Right lobe of liver (tissue), 6 donors: ENCODE measurements around the gene DES. TPM values are rescaled to one million over a fixed set of nuclear protein-coding genes. Genes with fewer than 3 reads are reported as not detected.

Source experiments
- ATAC-seq, 4 donors: fragments of 200-7000 bp; cut with Tn5 transposase; one replicate each; pipeline ENCODE4 v1.9.1; 2020; ENCODE audit warnings: mild to moderate bottlenecking in 4 of 4, moderate library complexity in 4 of 4
- DNase-seq, 3 donors: peaks; one replicate each; pipeline ENCODE4 v3.0.0-alpha.2; 2020
- H3K27ac ChIP-seq, 3 donors: fragments of 200-600 bp; one replicate each; pipeline ENCODE4 v1.8.0; 2022
- H3K27me3 ChIP-seq, 2 donors: fragments of 200-600 bp; one replicate each; pipeline ENCODE4 v1.8.0; 2022
- H3K36me3 ChIP-seq, 4 donors: fragments of 200-600 bp; sonication (generic) in 1 of 4; one replicate each; pipeline versions ENCODE4 v1.5.1 to v1.8.0; 2017 to 2022; ENCODE audit warnings: control low read depth in 1 of 4
- H3K4me1 ChIP-seq, 4 donors: fragments of 200-600 bp; sonication (generic) in 1 of 4; one replicate each; pipeline versions ENCODE4 v1.5.1 to v1.8.0; 2017 to 2022; ENCODE audit warnings: control low read depth in 1 of 4
- H3K4me3 ChIP-seq, 3 donors: fragments of 200-600 bp; one replicate each; pipeline ENCODE4 v1.8.0; 2022
- H3K9me3 ChIP-seq, 4 donors: fragments of 200-600 bp; sonication (generic) in 1 of 4; one replicate each; pipeline versions ENCODE4 v1.5.1 to v1.8.0; 2017 to 2022; ENCODE audit warnings: control low read depth in 1 of 4
- POLR2A ChIP-seq: fragments of 450-650 bp; IDR thresholded peaks from one replicate; pipeline ENCODE4 v1.6.1; 2017; ENCODE audit warnings: antibody characterized with exemption, mild to moderate bottlenecking
- WGBS: methylation state at CpG from one replicate; pipeline ENCODE4 v1.1.6; 2018; ENCODE audit warnings: low coverage, low lambda C conversion rate; ENCODE audit not compliant: insufficient coverage; ENCODE audit errors: missing lambda C conversion rate; 5-methylcytosine and 5-hydroxymethylcytosine counted together
- intact Hi-C, 2 donors: fragments of 100-400 bp; cut with DNase I; formaldehyde crosslinking; loops; one replicate each; pipeline versions ENCODE4 v1.11.2 to v1.14.1; 2022
- total RNA-seq, 6 experiments: library from RNA; depleted of rRNA in 2 of 6; stranded (reverse); fragments of >200 nt in 2 of 6; fragmentation: NEBNext Ultra II Directional in 3 of 6; extraction: Animal tissue kit (Norgen Biotek cat#: 25700) in 3 of 6; gene quantifications; one replicate each; pipeline versions ENCODE4 v1.1.0 to v1.2.4, GENCODE V29; 2016 to 2023
- TF ChIP-seq, protein P1 (sequence below), 4 donors: fragments of 200-600 bp in 3 of 4; fragments of 450-650 bp in 1 of 4; IDR thresholded peaks; one replicate each; pipeline versions ENCODE4 v1.5.1 to v1.8.0; 2016 to 2022; ENCODE audit warnings: antibody characterized with exemption in 4 of 4, mild to moderate bottlenecking in 2 of 4
- donor health status: DM: no; HTN: yes; CAD: no.
- donor health status: DM: no; HTN: no; CAD: no.
- donor health status: DM: no; HTN: no; CAD: no.
- donor health status: DM: no; HTN: yes; CAD: no.
- donor health status: DM: no; HTN: yes; CAD: no.

The DES gene
- total RNA-seq, 6 experiments from 2014 or later = 1.2 to 25.6 (median 2.5) TPM

DNA sequence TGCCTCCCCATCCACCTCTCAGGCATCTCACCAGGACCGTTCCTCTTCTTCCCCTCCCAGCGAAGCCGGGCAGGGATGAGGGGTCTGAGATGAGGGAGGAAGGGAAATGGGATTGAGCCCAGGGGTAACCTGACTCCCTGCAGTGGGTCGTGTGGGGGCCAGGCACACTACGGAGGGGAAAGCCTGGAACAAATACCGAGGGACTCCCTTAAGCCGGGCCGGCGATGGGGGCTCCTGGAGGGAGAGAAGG lies 16.2 kb downstream of the DES start:
- WGBS = 34% methylated on average over 5 of the region's 9 CpGs
- Histone ChIP-seq H3K36me3 (no peaks in the 10 kb centered on the region), H3K4me1 (peaks cover 0 to 7% (median 0%) of the 10 kb centered on the region in 4 donors), H3K27ac (no peak overlapping the region), H3K4me3 (no peak overlapping the region), H3K9me3 (no peaks in the 10 kb centered on the region), H3K27me3 (no peaks in the 10 kb centered on the region)
- no peak for DNase-seq
- TF ChIP-seq, protein P1, sequence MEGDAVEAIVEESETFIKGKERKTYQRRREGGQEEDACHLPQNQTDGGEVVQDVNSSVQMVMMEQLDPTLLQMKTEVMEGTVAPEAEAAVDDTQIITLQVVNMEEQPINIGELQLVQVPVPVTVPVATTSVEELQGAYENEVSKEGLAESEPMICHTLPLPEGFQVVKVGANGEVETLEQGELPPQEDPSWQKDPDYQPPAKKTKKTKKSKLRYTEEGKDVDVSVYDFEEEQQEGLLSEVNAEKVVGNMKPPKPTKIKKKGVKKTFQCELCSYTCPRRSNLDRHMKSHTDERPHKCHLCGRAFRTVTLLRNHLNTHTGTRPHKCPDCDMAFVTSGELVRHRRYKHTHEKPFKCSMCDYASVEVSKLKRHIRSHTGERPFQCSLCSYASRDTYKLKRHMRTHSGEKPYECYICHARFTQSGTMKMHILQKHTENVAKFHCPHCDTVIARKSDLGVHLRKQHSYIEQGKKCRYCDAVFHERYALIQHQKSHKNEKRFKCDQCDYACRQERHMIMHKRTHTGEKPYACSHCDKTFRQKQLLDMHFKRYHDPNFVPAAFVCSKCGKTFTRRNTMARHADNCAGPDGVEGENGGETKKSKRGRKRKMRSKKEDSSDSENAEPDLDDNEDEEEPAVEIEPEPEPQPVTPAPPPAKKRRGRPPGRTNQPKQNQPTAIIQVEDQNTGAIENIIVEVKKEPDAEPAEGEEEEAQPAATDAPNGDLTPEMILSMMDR (IDR thresholded peaks at IDR 0.05) = no peak
- TF ChIP-seq POLR2A = no peak
- intact Hi-C loops = no loop called here
- no peak for ATAC-seq

DNA sequence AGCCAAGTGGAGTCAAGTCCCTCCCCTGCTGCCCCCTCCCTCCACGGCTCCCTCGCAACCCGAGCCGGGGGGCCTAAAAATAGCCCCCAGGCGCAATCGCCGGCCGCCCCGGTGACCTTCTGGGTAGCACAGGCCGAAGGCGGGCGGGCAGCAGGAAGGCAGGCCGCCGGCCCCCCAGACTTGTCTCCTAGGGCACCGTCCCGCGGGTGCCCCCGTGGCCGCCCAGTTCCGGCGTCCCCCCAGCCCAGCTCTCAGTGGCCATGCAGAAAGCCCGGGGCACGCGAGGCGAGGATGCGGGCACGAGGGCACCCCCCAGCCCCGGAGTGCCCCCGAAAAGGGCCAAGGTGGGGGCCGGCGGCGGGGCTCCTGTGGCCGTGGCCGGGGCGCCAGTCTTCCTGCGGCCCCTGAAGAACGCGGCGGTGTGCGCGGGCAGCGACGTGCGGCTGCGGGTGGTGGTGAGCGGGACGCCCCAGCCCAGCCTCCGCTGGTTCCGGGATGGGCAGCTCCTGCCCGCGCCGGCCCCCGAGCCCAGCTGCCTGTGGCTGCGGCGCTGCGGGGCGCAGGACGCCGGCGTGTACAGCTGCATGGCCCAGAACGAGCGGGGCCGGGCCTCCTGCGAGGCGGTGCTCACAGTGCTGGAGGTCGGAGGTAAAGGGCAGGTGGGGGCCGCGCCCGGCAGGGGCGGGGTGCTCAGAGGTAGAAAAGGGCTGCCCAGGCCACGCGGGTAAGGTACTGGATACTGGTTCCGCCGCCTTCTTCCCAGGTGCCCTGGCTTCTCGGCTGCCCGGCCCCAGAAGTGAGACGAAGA lies 16.7 kb downstream of the DES start, which contains the start of gene SPEG:
TSS of gene SPEG (plus strand) at position 126 of the 808 bp plus-strand sequence. CDS start at position 261, 135 bp downstream.
- ATAC-seq = no peak
- H3K27me3 ChIP-seq = no peaks in the 10 kb centered on the region
- intact Hi-C loops = no loop called here
- H3K27ac ChIP-seq = no peak within 1 kb of the TSS
- no peaks in the 10 kb centered on the region for H3K9me3 ChIP-seq
- H3K36me3 ChIP-seq = no peaks in the 10 kb centered on the region
- H3K4me1 ChIP-seq = peaks cover 0 to 7% (median 0%) of the 10 kb centered on the region in 4 donors
- DNase-seq = no peak
- no peak for TF ChIP-seq POLR2A
- TF ChIP-seq, protein P1 (IDR thresholded peaks at IDR 0.05) = no peak
- no peak within 1 kb of the TSS for H3K4me3 ChIP-seq
- WGBS = 6% methylated on average over 11 of the region's 77 CpGs

DNA sequence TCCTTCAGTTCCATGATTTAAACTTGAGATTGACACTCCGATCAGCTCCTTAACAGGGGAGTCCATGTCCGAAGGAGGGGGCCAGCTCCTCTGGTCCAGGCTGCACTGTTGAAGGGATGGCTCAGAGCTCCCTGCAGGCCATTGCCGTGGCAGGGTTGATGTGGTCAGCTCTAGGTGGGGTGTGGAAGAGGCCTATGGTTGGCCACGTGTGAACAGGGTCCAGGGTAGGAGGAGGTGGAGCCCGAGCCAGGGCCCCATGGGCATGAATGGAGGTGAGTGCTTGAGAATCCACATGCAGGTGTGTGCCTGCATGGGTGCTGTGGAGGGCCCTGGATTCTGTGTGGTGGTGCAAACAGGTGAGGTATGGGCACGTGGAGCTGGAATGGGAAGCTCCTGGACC lies 17.5 kb downstream of the DES start:
- H3K36me3 ChIP-seq = no peaks in the 10 kb centered on the region
- intact Hi-C loops = no loop called here
- no peak for ATAC-seq
- no peak for DNase-seq
- H3K4me3 ChIP-seq = no peak overlapping the region
- no peaks in the 10 kb centered on the region for H3K9me3 ChIP-seq
- no peak overlapping the region for H3K27ac ChIP-seq
- H3K27me3 ChIP-seq = no peaks in the 10 kb centered on the region
- peaks cover 0 to 7% (median 0%) of the 10 kb centered on the region in 4 donors for H3K4me1 ChIP-seq
- WGBS = 91% methylated on average over 4 of the region's 6 CpGs
- TF ChIP-seq, protein P1 (IDR thresholded peaks at IDR 0.05) = no peak
- no peak for TF ChIP-seq POLR2A

DNA sequence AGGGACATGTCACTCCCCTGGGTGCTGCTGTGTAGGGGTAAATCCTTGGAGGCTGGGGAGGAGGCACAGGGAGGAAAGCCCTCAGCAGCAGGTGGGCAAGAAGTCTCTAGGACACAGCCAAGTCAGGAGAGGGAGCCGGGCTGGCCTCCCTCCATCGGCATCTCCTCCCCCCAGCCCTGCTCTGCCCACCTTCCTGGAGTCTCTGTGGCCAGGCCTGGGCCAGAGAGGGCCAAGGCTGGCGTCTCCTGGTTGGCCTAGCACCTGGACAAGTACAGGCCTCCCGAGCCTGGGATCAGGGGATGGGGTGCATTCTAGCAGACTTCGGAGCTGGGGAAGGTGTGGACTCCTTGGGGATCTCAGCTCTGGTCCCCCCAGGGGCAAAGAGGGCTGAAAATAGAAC lies 18.3 kb downstream of the DES start:
- H3K27ac ChIP-seq = no peak overlapping the region
- no peaks in the 10 kb centered on the region for H3K36me3 ChIP-seq
- no peak for DNase-seq
- peak in 1 of 4 donors; percentile 18 for ATAC-seq
- peaks cover 0 to 7% (median 0%) of the 10 kb centered on the region in 4 donors for H3K4me1 ChIP-seq
- intact Hi-C loops = no loop called here
- peaks cover 0 to 5% of the 10 kb centered on the region in 2 donors for H3K27me3 ChIP-seq
- no peaks in the 10 kb centered on the region for H3K9me3 ChIP-seq
- 58% methylated on average over 2 of the region's 5 CpGs for WGBS
- TF ChIP-seq POLR2A = no peak
- TF ChIP-seq, protein P1 (IDR thresholded peaks at IDR 0.05) = no peak
- H3K4me3 ChIP-seq = no peak overlapping the region
